Suprapubic skin (tissue), 4 donors: ENCODE results near the gene COL1A1. TPM values are rescaled to one million over a fixed set of nuclear protein-coding genes. Genes with fewer than 3 reads are reported as not detected.

Experiments
- DNase-seq, 2 donors: peaks; one replicate each; pipeline ENCODE4 v3.0.0-alpha.2; 2019; ENCODE audit warnings: low spot score in 2 of 2
- H3K27ac ChIP-seq: fragments of 200-600 bp; sonication (generic); one replicate; pipeline ENCODE4 v1.5.1; 2019
- H3K27me3 ChIP-seq: fragments of 200-600 bp; sonication (generic); one replicate; pipeline ENCODE4 v1.5.1; 2019
- H3K36me3 ChIP-seq: fragments of 200-600 bp; sonication (generic); one replicate; pipeline ENCODE4 v1.5.1; 2019
- H3K4me1 ChIP-seq: fragments of 200-600 bp; sonication (generic); one replicate; pipeline ENCODE4 v1.5.1; 2019
- H3K4me3 ChIP-seq: fragments of 200-600 bp; sonication (generic); one replicate; pipeline ENCODE4 v1.5.1; 2019; ENCODE audit warnings: mild to moderate bottlenecking
- H3K9me3 ChIP-seq: fragments of 200-600 bp; sonication (generic); one replicate; pipeline ENCODE4 v1.5.1; 2019
- CTCF ChIP-seq, 2 donors: fragments of 200-600 bp in 1 of 2; fragments of 450-650 bp in 1 of 2; sonication (generic) in 1 of 2; IDR thresholded peaks; one replicate each; pipeline ENCODE4 v1.5.1; 2016 to 2019; ENCODE audit warnings: antibody characterized with exemption in 2 of 2, mild to moderate bottlenecking in 1 of 2, moderate library complexity in 1 of 2
- EP300 ChIP-seq: sonication (generic); formaldehyde crosslinking; IDR thresholded peaks from one replicate; pipeline ENCODE4 v1.6.1; 2017; ENCODE audit warnings: antibody characterized with exemption
- POLR2A ChIP-seq, 2 donors: fragments of 450-650 bp; IDR thresholded peaks; one replicate each; pipeline ENCODE4 v1.6.1; 2017; ENCODE audit warnings: antibody characterized with exemption in 2 of 2, mild to moderate bottlenecking in 2 of 2, moderate library complexity in 2 of 2
- POLR2AphosphoS5 ChIP-seq, 3 donors: sonication (generic); formaldehyde crosslinking; IDR thresholded peaks; one replicate each; pipeline ENCODE4 v1.6.1; 2017; ENCODE audit warnings: antibody characterized with exemption in 3 of 3
- WGBS: methylation state at CpG from one replicate; pipeline ENCODE4 v1.1.5; 2018; 5-methylcytosine and 5-hydroxymethylcytosine counted together
- total RNA-seq, 4 donors: library from RNA; depleted of rRNA; stranded (reverse); fragments of >200 nt; gene quantifications; one replicate each; pipeline ENCODE4 v1.1.0, GENCODE V29; 2016

COL1A1 gene
- total RNA-seq, 4 donors from 2014 or later, result 19.2 to 56.8 (median 33.1) TPM

GRCh38 chr17:50146230-50146926 is 55.1 kb downstream of the COL1A1 start:
- 44% methylated on average over 3 of the region's 10 CpGs for WGBS
- Histone ChIP-seq H3K4me3 (peak overlapping the region; percentile 84), H3K36me3 (peaks cover 39% of the 10 kb centered on the region), H3K27me3 (no peaks in the 10 kb centered on the region), H3K9me3 (no peaks in the 10 kb centered on the region), H3K27ac (peak overlapping the region; percentile 86), H3K4me1 (peaks cover 64% of the 10 kb centered on the region)
- peak in 1 of 2 donors; percentile 67 for DNase-seq
- no peak for TF ChIP-seq POLR2A (IDR thresholded peaks at IDR 0.05)
- peak in 1 of 2 donors; percentile 11 for TF ChIP-seq CTCF (IDR thresholded peaks at IDR 0.05)

- WGBS, result 63% methylated on average over 11 of the region's 11 CpGs
- Histone ChIP-seq H3K4me1 (peaks cover 62% of the 10 kb centered on the region), H3K27ac (no peak overlapping the region), H3K9me3 (no peaks in the 10 kb centered on the region), H3K27me3 (no peaks in the 10 kb centered on the region), H3K36me3 (peaks cover 46% of the 10 kb centered on the region), H3K4me3 (no peak overlapping the region)
- TF ChIP-seq EP300 (no peak), CTCF (IDR thresholded peaks at IDR 0.05) (no peak), POLR2AphosphoS5 (IDR thresholded peaks at IDR 0.05) (no peak), POLR2A (IDR thresholded peaks at IDR 0.05) (no peak)
- peak in 1 of 2 donors; percentile 58 for DNase-seq
Observed at GRCh38 chr17:50145532-50146229, 55.8 kb downstream of the COL1A1 start.

GRCh38 chr17:50144845-50145531 is 56.4 kb downstream of the COL1A1 start:
- H3K27ac ChIP-seq, result no peak overlapping the region
- DNase-seq, result peak in 1 of 2 donors; percentile 63

GRCh38 chr17:50144355-50144754 is 57.1 kb downstream of the COL1A1 start:
- Histone ChIP-seq H3K27me3 (no peaks in the 10 kb centered on the region), H3K4me3 (no peak overlapping the region), H3K4me1 (peaks cover 60% of the 10 kb centered on the region), H3K27ac (no peak overlapping the region), H3K36me3 (peaks cover 59% of the 10 kb centered on the region), H3K9me3 (no peaks in the 10 kb centered on the region)
- TF ChIP-seq POLR2AphosphoS5 (IDR thresholded peaks at IDR 0.05) (no peak), POLR2A (IDR thresholded peaks at IDR 0.05) (no peak), CTCF (IDR thresholded peaks at IDR 0.05) (no peak), EP300 (no peak)
- DNase-seq, result no peak
- WGBS, result 73% methylated on average over 6 of the region's 6 CpGs

More at GRCh38 chr17:50144845-50145531, 56.4 kb downstream of the COL1A1 start:
- TF ChIP-seq POLR2AphosphoS5 (IDR thresholded peaks at IDR 0.05) (no peak), EP300 (no peak), POLR2A (IDR thresholded peaks at IDR 0.05) (no peak), CTCF (IDR thresholded peaks at IDR 0.05) (no peak)
- H3K36me3 ChIP-seq, result peaks cover 53% of the 10 kb centered on the region
- no peaks in the 10 kb centered on the region for H3K27me3 ChIP-seq
- H3K9me3 ChIP-seq, result no peaks in the 10 kb centered on the region
- 54% methylated on average over 8 of the region's 16 CpGs for WGBS
- H3K4me1 ChIP-seq, result peaks cover 65% of the 10 kb centered on the region
- H3K4me3 ChIP-seq, result no peak overlapping the region
